ENCODE results near the gene CUX1.

CUX1 gene

DNA sequence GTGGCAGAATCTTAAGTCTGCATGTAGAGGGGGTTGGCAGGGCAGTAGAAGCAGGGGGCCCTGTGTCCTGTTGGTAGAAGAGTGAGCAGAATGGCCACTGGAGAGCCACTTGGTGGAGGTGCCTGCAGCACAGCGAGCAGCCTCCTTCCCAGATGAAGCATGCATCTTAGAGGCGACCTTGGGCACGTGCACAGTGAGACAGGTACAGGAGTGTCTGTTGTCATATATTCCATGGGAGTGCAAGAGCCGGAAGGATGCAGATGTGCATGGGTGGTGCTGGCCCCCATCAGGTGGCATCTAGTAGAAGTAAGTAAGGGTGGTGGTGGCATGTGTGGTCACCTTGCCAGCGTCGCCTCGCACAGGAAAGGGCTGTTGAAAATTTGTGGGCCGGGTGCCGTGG is 53.9 kb downstream of the CUX1 start:
- H3K4me3 ChIP-seq (ENCODE audit: low read depth, low read length) = no peak overlapping the region
- DNase-seq (ENCODE audit: low read depth, low spot score) = no peak
- ChIA-PET POLR2A (no interaction called here), CTCF (no interaction called here)
- TF ChIP-seq, protein P1, sequence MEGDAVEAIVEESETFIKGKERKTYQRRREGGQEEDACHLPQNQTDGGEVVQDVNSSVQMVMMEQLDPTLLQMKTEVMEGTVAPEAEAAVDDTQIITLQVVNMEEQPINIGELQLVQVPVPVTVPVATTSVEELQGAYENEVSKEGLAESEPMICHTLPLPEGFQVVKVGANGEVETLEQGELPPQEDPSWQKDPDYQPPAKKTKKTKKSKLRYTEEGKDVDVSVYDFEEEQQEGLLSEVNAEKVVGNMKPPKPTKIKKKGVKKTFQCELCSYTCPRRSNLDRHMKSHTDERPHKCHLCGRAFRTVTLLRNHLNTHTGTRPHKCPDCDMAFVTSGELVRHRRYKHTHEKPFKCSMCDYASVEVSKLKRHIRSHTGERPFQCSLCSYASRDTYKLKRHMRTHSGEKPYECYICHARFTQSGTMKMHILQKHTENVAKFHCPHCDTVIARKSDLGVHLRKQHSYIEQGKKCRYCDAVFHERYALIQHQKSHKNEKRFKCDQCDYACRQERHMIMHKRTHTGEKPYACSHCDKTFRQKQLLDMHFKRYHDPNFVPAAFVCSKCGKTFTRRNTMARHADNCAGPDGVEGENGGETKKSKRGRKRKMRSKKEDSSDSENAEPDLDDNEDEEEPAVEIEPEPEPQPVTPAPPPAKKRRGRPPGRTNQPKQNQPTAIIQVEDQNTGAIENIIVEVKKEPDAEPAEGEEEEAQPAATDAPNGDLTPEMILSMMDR (IDR thresholded peaks at IDR 0.05; ENCODE audit: insufficient read depth, low read length, missing control alignments) = no peak

DNA sequence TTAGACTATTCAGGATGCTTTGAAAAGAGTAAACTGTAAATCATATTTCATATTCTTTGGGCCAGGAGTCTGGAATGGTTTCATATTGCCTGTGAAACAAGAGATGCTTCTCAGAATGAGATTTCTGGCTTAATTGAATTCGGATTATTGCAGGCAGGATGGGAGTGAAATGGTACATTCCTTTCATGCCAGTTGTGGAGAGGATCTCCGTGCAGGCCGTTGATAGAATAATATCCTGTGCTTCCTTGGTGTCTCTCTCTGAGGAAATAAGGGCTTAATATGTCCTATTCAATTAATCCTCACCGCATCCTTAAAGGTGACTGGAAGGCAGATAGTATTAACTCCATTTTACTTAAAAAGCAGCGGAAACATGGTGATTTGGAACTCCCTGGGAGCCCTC is 56.6 kb downstream of the CUX1 start:
- no peak overlapping the region for H3K4me3 ChIP-seq (ENCODE audit: low read depth, low read length)
- POLR2A ChIA-PET = no interaction called here
- TF ChIP-seq, protein P1 (IDR thresholded peaks at IDR 0.05; ENCODE audit: insufficient read depth, low read length, missing control alignments) = no peak
- DNase-seq (ENCODE audit: low read depth, low spot score) = no peak
- CTCF ChIA-PET = interaction anchor here (0.9 kb wide), 1 partner anchor 186 kb away, joined by 3 read pairs; no protein-coding TSS in a partner anchor

DNA sequence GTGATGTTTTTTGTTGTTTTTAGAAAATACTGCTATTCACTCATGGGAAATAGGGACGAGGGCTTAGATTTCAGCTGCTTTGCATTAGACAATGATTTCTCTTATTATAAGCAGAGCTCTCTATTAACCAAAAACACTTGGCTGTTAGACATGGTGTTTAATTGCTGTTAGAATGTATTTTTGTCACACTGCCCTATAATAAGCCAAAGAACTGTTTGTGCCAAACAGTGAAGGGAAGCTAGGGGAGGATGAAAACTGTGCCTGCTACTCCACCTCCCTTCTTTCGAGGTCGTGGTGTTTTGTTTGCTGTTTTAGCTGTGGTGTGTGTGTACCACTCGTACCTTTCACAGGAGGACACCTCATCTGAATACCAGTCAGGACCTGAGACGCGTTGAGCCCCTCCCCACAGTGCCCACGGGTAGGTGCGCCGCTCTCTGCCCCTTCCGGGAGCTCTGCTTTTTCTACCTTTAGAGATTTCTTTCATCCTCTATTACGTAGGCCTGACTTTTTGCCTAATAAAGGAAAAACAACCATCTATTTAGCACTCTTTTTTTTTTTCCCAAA is 57.9 kb downstream of the CUX1 start:
- DNase-seq (ENCODE audit: low read depth, low spot score) = no peak
- CTCF ChIA-PET = interaction anchor here (0.9 to 1.6 kb wide), 3 partner anchors 10 to 184 kb away, joined by 3 to 6 read pairs (median 5); no protein-coding TSS in a partner anchor

DNA sequence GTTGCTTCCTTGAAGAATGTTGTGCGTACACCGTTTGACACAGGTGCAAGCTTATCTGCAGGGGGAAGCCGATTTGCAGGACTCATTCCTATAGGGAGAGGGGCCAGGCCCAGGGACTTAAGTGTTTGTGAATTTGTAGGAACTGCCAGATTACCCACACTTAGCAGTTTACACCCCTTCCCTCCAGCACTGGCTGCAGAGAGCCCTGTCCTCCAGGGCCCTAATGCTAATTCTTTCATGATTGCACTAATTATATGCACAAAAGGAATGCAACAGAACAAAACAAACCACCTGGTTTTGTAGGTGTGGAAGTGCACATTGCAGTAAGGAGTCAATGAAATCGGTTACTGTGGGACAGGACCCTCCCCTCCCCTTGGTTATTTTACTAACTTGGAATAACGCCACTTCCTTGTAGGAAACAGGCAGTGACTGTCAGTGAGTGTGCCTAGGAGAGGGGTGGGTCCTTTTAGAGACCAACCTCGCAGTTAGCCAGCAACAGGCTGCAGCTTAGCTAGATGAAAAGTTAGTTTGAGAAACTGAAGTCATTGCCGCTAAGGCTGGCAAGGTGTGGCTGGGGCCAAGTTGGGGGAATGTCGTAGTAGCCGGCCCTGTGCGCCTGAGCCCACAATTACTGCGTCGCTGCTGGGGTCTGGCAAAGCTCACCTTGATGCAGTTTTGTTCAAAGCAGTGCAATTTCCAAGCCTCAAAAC is 60.6 kb downstream of the CUX1 start:
- TF ChIP-seq, protein P1 (IDR thresholded peaks at IDR 0.05; ENCODE audit: insufficient read depth, low read length, missing control alignments) = no peak
- POLR2A ChIA-PET = no interaction called here
- H3K4me3 ChIP-seq (ENCODE audit: low read depth, low read length) = no peak overlapping the region
- CTCF ChIA-PET = interaction anchor here (0.6 kb wide), 1 partner anchor 36 kb away, joined by 3 read pairs; no protein-coding TSS in a partner anchor
- no peak for DNase-seq (ENCODE audit: low read depth, low spot score)

More for the DNA sequence above, 57.9 kb downstream of the CUX1 start:
- POLR2A ChIA-PET = no interaction called here
- H3K4me3 ChIP-seq (ENCODE audit: low read depth, low read length) = no peak overlapping the region
- TF ChIP-seq, protein P1 (IDR thresholded peaks at IDR 0.05; ENCODE audit: insufficient read depth, low read length, missing control alignments) = no peak

DNA sequence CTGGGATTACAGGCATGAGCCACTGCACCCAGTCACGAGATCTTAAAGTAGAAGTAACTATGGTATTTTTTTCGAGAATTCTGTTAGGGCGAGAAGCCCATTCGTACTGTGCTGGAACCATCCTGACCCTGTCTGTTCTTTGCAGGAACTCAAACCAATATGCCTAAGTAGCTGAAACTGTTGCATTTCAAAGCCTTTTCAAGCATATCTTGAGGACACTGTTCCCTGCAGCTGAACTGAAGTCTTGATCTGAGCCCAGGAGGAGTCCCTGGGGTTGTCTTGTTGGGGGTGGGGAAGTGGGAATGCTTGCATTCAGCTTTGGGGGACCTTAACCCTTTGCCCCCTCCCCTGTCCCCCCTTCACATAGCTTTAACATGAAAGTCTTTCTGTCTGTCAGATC is 61.5 kb downstream of the CUX1 start:
- H3K4me3 ChIP-seq (ENCODE audit: low read depth, low read length) = no peak overlapping the region
- ChIA-PET CTCF (no interaction called here), POLR2A (interaction anchor here (1.0 kb wide), 1 partner anchor 167 kb away, joined by 3 read pairs; no protein-coding TSS in a partner anchor)
- no peak for DNase-seq (ENCODE audit: low read depth, low spot score)
- TF ChIP-seq, protein P1 (IDR thresholded peaks at IDR 0.05; ENCODE audit: insufficient read depth, low read length, missing control alignments) = no peak

DNA sequence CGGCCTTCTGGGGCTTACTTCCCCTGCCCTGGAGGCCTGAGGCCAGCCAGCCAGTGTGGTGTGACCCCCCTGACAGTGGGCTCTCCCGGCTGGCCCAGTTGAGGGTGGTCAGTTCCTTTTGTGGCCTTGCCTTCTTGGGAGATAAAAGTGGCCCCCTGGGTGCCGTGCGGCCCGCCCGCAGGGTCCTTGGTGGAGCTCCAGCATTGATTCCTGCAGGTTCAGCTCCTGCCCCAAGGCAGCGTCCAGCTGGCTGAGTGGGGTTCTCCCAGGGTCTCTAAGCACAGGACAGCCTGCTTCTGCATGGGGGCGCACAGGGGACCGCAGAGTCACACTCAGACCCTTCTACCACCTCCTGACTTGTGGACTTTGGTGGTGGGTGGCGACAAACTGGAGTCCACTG is 62.1 kb downstream of the CUX1 start:
- POLR2A ChIA-PET = interaction anchor here (1.0 kb wide), 1 partner anchor 166 kb away, joined by 3 read pairs; no protein-coding TSS in a partner anchor
- TF ChIP-seq, protein P1 (IDR thresholded peaks at IDR 0.05; ENCODE audit: insufficient read depth, low read length, missing control alignments) = no peak
- H3K4me3 ChIP-seq (ENCODE audit: low read depth, low read length) = no peak overlapping the region
- DNase-seq (ENCODE audit: low read depth, low spot score) = no peak
- CTCF ChIA-PET = no interaction called here
